ENCODE measurements around the gene SEMA6A.

DNA sequence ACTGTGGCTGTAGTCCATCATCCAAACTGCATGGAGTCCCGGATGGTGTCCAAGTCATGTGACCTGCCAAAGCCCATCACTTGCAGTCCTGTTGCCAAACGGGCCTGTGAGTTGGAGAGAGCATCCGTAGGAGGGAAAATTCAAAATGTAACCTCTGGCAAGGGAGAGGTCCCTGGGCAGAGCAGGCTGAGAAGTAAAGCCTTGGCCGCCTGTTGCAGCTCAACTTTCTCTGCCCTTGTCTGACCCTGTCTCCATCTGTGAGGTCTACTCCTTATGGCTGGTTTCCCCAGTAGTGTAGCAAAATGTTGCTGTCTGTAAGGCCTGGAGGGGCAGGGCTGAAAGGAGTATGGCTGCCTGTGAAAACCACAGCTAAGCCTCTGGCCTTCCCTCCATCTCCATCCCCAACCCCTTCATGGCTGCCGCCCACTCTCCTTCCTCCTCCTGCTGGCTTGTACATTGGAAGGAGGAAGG is 163.5 kb downstream of the SEMA6A start:
- no peak for TF ChIP-seq POLR2AphosphoS5 (IDR thresholded peaks at IDR 0.05)
- TF ChIP-seq, protein P1, sequence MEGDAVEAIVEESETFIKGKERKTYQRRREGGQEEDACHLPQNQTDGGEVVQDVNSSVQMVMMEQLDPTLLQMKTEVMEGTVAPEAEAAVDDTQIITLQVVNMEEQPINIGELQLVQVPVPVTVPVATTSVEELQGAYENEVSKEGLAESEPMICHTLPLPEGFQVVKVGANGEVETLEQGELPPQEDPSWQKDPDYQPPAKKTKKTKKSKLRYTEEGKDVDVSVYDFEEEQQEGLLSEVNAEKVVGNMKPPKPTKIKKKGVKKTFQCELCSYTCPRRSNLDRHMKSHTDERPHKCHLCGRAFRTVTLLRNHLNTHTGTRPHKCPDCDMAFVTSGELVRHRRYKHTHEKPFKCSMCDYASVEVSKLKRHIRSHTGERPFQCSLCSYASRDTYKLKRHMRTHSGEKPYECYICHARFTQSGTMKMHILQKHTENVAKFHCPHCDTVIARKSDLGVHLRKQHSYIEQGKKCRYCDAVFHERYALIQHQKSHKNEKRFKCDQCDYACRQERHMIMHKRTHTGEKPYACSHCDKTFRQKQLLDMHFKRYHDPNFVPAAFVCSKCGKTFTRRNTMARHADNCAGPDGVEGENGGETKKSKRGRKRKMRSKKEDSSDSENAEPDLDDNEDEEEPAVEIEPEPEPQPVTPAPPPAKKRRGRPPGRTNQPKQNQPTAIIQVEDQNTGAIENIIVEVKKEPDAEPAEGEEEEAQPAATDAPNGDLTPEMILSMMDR (IDR thresholded peaks at IDR 0.05): no peak
- no peak for TF ChIP-seq POLR2A (IDR thresholded peaks at IDR 0.05)

Data from breast epithelium (tissue), 3 donors.